NCI-H2029 treated with DMSO at 0.1 percent for 48 hours (cell line): ENCODE results near the gene DLG5.

ENCODE experiments used
- DNase-seq: peaks from one replicate; lab custom pipeline; 2025; lab: John Stamatoyannopoulos, UW

DLG5 gene

DNA sequence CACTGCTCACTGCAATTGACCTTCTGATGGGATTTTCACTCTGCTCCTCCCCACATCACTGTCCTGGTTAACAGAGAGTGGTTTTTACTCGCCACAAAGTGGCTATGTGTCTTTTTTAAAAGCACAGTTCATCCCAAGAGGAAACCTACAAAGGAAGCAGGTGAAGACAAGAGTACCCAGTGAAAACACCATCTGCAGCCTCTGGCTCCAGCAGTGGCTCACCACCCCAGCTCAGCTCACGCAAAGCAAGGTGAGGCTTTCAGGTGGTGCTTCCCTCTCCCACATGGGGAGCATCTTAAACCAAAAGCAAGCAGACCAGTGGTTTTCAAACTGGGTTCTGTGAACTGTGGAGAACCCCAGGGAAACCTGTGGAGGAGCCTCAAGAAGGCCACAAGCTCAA is 14.0 kb downstream of the DLG5 start:
- no peak for DNase-seq

DNA sequence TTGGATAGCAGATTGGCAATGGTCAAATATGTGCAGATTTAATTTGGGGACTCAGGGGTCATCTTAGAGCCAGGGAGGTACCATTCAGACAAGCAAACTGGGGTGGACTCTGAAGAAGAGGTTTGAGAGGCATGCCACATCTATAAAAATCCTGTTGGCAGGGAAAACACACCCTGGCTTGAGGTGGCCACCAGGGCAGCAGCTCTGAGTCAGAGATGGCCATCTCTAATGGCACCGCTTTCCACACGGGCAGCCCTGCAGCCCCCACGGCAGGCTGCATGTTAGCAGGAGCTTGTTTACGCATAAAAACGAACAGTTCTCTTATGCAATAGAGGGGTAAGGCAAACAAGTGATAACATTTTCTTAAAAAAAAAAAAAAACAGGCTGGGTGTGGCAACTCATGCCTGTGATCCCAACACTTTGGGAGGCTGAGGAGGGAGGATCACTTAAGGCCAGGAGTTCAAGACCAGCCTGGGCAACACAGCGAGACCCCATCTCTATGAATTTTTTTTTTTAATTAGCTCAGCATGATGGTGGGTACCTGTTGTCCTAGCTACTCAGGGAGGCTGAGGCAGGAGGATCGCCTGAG is 14.9 kb downstream of the DLG5 start:
- no peak for DNase-seq

DNA sequence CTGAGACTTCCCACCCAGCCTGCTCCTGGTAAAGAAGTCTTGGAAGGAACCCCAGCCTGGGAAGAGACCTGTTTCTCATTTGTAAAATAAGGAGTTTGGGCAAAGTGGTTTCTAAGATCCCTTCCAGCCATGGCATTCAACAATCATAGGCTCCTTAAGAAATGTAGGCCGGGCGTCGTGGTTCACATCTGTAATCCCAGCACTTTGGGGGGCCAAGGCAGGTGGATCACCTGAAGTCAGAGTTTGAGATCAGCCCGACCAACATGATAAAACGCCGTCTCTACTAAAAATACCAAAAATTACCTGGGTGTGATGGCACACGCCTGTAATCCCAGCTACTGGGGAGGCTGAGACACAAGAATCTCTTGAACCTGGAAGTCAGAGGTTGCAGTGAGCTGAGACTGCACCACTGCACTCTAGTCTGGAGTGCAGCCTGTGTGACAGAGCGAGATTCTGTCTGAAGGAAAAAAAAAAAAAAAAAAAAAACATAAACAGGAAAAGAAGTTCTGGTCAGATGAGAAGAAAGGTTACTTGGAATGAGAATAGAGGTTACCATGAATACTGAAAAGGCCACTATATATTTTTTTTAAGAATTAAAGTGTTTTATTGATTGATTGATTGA is 15.9 kb downstream of the DLG5 start:
- DNase-seq: no peak

DNA sequence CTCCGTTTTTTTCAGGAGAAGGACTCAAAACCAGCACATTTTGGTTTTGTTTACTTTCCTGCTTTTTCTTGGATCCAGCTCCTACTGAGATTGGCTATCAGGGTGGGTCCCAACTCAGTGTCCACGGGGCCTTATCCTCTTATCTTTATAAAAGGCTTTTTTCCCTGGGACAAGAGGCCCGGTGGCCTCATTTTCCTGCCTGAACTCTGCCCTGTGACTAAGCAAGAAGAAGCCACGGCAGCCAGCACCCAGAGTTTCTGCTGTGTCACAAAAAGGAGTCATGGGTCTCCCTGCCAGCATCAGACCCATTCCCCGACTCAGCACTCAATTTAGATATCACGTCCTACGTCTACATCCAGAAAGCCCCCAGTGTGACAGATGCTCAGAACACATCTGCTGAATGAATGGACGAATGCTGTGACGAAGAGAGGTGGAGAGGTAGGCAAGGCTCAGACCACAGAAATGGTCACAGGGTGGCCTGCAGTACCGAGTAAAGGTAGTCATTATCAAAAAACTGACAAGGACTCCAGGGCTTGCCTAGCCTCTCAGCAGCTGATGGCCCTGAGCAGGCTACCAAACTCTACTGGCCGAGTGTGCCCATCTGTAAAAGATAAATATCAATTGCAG is 16.7 kb downstream of the DLG5 start:
- no peak for DNase-seq

DNA sequence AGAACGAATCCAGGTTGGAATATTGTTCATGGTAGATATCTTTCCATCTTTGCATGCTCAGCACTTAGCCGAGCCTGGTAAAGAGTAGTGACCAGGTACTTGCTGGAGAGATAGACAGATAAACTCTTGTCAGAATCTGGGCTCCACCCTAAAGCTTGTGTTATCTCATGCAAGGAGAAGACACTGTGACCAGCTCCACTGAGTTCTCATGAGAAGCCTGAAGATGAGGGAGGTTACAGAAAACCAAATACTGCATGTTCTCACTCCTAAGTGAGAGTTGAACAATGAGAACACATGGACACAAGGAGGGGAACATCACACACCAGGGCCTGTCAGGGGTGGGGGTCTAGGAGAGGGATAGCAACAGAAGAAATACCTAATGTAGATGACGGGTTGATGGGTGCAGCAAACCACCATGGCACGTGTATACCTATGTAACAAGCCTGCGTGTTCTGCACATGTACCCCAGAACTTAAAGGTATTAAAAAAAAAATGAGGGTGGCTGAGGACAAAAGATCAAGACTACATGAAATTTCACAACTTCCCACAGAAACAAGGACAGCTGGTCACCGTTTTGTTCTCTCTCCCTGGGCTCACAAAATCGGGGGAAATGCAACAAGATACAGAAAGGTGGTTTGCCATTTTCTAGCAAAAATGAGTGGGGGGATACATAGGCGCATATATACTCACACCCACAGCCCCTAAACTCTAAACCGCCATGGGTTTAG is 17.4 kb downstream of the DLG5 start:
- DNase-seq: no peak

DNA sequence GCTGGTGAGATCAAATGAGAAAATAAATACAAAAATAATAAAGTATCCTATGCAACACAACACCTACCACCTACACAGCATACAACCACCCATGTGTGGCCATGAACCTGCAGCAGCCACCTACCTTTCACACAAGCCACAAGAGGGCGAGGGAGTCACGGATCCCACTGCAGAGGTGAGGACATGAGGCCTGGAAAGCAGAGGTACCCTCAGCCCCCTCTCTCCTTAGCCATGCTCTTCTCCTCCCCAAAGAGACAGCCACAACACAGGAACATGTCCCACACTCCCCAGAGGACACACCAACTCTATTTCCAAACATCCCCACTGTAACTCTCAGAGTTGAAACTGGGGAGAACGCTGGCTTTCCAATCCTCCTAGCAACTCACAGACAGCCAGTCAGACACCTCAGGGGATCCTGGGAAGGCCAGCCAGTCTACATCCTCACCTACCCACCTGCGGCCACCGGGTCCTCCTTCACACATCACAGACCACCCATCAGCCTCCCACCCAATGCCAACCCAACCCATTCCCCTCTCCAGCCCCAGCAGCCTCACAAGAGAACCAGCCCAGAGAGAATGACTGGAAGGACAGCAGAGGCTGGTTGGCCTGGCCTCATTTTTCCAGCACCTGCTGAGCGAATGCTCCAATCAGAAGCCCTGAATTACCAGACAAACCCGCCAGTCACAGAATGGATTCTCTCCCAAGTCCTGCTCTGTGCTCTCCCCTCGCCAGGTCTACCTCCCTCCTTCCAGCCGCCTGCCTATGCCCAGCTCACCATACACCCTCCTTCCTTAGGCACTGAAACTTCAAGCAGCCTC is 18.4 kb downstream of the DLG5 start:
- no peak for DNase-seq

DNA sequence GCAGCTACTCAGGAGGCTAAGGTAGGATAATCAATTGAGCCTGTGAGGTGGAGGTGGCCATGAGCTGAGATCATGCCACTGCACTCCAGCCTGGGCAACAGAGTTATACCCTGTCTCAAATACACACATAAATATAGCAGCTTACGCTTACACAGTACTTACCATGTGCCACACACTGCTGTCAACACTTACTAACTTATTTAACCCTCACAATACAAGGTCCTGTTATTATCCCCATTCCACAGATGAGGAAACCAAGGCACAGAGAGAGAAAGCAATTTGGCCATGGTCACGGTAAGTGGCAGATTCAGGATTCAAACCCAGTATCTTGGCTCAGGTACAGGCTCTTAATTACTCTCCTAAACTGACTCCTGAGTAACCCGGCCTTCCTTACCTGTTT is 19.1 kb downstream of the DLG5 start:
- DNase-seq: no peak

DNA sequence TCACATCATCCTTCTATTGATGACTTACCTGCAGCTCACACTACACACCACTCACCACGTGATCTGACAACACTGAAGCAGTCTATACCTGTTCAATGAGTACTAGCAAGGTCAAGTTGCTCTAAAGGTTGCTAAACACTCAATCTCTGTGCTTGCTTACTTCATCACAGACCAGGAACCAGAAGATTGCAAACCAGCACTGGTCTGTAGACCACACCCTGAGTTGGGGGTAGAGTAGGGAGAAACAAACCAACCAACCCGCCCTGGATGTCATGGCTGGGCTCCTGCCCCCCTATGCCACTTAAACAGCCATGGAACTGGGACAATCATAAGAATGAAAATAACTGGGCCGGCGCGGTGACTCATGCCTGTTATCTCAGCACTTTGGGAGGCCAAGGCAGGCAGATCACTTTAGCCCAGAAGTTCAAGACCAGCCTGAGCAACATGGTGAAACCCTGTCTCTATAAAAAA is 19.6 kb downstream of the DLG5 start:
- no peak for DNase-seq

DNA sequence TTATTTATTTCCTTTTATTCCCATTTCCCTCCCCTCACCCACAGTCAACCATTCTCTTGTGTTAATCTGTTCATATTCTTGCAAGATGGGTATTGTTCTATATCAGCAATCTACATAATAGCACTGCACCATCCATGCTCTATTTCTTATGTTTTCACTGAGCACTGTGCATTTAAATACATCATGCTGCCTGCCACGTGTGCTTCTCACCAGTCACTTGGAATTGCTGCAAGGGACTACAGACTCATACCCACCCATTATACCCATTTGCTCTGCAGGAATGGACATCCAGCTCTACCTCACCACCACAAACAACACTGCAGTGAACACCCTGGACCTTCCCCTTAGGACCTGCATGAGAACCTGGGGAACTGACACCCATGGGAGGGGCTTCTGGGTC is 20.8 kb downstream of the DLG5 start:
- no peak for DNase-seq

DNA sequence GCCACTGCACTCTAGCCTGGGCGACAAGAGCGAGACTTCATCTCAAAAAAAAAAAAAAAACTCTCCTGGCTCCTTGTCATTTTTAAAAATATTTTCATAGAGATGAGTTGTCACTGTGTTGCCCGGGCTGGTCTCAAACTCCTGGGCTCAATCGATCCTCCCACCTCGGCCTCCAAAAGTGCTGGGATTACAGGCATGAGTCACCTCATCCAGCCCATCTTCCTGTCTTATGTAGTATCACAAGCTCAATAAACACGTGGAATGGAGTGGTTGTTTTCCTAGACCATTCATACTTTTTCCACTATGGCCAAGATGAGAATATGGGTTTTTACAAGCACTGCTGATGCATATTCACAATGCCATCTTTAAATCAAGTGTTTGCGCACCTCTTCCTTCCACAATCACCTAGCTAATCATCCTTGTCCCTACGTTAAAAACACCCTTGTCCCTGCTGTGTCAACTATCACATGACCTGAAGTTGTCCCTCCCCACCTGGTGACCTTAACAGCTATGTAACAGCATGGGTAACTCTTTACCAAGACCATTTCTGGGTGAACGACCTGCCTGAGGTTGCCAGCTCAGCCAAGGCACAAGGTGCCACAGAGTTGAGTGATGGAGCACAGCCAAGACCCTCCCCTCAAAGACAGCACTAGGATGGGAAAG is 21.3 kb downstream of the DLG5 start:
- DNase-seq: peak; percentile 70

DNA sequence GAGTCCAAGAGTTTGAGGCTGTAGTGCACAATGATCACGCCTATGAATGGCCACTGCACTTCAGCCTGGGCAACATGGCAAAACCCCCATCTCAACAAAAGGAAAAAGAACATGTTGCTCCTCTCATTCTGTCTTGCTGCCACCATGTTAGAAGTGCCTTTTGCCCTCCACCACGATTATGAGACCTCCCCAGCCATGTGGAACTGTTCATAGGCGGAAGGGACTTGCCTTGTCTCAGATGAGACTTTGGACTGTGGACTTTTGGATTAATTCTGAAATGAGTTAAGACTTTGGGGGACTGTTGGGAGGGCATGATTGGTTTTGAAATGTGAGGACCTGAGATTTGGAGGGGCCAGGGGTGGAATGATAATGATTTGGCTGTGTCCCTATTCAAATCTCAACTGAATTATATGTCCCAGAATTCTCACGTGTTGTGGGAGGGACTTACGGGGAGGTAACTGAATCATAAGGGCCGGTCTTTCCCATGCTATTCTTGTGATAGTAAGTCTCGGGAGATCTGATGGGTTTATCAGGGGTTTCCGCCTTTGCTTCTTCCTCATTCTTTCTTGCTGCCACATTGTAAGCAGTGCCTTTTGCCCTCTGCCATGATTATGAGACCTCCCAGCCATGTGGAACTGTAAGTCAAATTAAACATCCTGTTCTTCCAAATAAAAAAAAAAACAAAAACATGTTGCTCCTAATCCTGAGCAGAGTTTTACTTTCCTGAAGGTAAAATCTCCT is 22.3 kb downstream of the DLG5 start:
- no peak for DNase-seq

DNA sequence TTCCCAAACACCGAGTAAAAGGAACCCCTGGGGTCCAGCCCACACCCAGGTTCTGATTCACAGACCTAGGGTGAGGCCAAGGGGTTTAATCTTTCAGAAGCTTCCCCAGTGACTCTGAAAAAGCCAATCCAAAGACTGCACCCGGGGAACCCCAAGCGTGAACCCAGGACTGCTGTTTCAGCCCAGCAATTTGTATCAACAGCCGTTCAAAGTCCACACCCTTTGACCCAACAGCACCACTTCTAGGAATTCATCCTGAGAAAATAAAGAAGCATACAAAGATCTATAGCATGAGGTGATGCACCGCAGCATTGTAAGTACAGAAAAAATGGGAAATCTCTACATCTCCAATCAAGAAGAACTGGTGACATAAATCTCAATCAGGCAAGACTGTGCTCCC is 24.4 kb downstream of the DLG5 start:
- DNase-seq: no peak

DNA sequence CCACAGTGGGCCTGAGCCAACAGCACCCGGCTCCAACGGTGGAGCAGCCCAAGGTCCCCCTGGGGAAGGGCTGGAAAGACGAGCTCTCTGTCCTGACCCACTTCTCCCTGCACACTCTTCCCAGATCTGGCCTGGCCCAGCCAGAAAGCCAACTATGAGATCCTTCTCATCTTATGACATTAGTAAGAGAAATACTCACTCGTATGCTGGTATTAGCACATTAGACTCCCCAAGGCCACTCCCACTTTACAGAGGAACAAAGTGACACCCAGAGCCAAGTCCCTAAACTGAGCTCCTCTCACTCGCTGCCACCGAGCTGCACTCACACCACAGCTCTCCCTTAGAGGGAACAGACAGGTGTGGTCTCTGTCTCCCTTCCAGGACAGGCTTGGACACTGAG is 24.8 kb downstream of the DLG5 start:
- DNase-seq: no peak

DNA sequence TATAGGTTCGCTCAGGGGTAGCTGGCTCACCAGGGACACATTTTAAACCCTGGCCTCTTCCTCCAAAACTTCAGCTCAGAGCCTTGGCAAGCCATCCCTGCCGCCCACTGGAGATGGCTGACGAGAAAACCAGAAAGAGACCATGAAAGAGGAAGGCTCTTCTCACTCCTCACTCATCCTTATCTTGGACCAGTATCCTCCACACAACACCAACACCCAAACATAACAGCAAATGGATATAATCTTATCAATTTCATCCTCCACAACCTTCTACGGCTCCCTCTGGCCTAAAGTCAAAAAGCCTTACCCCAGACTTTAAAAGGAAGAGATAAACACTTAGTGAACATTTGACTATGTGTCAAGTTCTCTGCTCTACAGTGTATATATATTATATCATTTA is 26.9 kb downstream of the DLG5 start:
- DNase-seq: no peak

DNA sequence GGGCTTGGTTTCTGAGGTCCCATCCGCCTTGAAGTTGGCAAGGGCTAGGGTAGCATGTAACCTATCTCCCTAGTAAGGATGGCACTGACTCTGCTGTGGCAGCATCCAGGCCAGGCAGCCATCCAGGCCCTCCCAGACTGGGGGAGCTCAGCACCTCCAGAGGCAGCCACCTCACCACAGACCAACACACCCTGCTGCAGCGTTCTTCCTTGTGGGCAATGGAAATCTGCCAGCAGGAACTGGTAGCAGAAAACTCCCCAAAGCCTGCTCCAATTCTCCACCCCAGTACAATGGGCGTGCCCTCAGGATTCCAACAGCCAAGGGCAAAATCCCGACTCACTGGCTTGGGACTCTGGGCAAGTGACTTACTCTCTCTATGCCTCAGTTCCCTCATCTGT is 27.5 kb downstream of the DLG5 start:
- no peak for DNase-seq

DNA sequence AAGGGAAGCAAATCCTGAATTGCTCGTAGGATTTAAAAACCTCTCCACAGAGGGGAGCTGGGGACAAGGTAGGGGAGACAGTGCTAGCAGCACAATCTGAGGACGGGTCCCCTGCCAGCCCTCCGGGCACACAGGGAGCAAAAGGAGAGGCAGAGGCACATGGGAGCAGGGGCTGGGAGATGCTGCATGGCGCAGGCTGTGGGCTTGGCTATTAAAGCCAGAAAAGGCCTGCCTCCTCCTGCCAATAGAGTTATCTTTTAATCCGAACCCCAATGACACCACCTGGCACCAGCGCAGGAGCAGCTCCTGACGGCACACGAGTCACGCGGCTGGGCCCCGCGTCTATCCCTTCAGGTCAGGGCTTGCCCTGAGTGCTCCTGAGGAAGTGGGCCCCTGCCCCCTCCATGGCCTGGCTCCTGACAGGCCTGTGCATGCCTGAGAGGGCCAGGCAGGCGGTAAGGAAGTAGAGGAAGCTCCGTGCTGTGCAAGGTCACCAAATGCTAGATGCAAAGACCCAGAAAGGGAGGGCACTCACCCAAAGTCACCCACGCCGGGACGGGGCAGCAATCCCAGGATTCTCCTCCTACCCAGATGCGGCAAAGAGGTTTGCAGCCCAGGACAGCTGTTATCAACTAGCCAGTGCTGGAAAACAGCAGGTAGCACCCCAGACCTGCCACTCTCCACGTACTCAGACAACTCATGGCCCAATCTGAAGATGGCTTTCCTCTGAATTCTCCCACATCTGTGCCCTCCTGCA is 28.1 kb downstream of the DLG5 start:
- DNase-seq: no peak

DNA sequence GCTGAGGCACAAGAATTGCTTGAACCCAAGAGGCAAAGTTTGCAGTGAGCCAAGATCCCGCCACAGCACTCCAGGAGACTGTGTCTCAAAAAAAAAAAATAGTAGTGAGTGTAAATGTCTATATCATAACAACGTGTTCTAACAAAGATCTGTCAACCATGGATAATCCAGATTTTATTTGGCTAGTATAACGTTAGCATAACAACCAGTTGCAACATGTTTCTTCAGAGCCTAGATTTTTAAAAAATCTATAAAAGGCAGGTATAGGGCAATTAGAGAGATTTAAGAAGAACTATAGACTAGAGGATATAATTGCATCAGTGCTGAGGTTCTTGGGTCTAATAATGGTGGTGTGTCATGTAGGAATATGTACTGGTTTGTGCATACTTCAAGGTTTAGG is 30.5 kb downstream of the DLG5 start:
- DNase-seq: no peak

DNA sequence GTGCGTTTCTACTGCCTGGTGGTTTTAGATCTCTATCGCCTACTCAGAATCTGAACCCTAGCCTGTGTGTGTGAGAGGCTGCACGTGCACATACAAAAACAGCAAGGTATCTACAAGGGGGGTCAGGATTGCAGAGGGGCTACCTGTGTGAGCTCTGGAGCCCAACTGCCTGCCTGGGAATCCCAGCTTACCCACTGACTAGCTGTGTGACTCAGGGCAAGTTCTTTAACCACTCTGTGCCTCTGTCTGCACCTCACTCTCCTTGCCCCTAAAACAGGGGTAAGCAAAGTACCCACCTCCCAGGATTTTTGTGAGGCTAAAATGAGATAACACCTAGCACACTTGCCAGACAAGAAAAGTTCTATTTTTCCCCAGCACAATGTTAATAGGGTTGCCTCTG is 32.5 kb downstream of the DLG5 start:
- no peak for DNase-seq

DNA sequence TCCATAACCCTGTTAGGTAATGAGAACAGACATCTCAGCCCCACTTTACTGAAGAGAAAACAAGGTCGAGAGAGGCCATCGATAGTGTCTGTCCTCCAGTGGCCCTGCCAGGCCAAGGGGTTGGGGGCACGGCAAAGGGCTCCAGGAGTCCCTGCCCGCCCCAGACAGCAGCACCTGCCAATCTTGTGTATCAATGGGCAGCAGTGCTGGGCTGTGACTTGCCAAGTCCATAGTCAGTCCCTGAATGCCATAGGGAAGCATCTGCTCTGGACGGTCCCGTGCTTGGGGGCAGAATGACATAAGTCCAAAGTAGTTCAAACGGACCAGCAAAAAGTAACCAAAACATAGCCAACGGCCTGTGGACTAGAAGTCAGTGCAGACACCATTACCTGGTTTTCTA is 33.2 kb downstream of the DLG5 start:
- no peak for DNase-seq

DNA sequence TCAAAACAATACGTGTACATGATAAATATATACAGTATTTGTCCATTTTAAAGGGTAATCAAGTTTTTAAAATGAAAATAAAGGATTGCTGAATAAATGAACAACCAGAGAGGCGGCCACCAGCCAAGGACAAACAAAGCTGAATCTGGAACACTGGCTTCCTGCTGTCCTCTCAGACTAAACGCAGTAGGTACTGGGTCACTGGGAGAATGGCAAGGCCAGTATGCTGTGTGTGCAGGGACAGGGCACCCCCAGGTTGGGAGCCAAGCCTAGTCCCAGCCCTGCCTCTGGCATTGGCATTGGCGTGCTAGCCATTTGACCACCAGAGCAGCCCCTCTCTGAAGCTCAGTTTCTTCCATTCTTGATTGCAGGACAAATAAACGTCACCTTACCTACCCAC is 33.8 kb downstream of the DLG5 start:
- no peak for DNase-seq
